DOHH2 (cell line): Measurements from ENCODE around the gene P4HB.

ENCODE experiments used
- H3F3A ChIP-seq: fragments of 200-600 bp; sonication (generic), shearing (Covaris generic); 2 replicates; pipeline ENCODE4 v1.6.0; 2016; ENCODE audit warnings: antibody characterized with exemption, mild to moderate bottlenecking; ENCODE audit not compliant: control insufficient read depth, insufficient read depth
- H3K27ac ChIP-seq: fragments of 200-600 bp; sonication (generic); 2 replicates; pipeline ENCODE4 v1.5.1; 2014; ENCODE audit warnings: low read depth, mild to moderate bottlenecking, low read length, moderate library complexity
- H3K27me3 ChIP-seq: fragments of 200-600 bp; sonication (generic); 2 replicates; pipeline ENCODE4 v1.6.1; 2014; ENCODE audit warnings: mild to moderate bottlenecking, low read length, mixed read lengths; ENCODE audit not compliant: control insufficient read depth
- H3K36me3 ChIP-seq: fragments of 200-600 bp; sonication (generic); 2 replicates; pipeline ENCODE4 v1.6.1; 2014; ENCODE audit warnings: mild to moderate bottlenecking, low read length, moderate library complexity, mixed read lengths; ENCODE audit not compliant: control insufficient read depth
- H3K4me1 ChIP-seq: fragments of 200-600 bp; sonication (generic); 2 replicates; pipeline ENCODE4 v1.6.1; 2014; ENCODE audit warnings: mild to moderate bottlenecking, low read length, mixed read lengths; ENCODE audit not compliant: control insufficient read depth
- H3K4me2 ChIP-seq: fragments of 200-600 bp; sonication (generic); 2 replicates; pipeline ENCODE4 v1.6.0; 2014; ENCODE audit warnings: mild to moderate bottlenecking, low read length, moderate library complexity
- H3K4me3 ChIP-seq: fragments of 200-600 bp; sonication (generic); 2 replicates; pipeline ENCODE4 v1.5.1; 2014; ENCODE audit warnings: mild to moderate bottlenecking, low read length, mixed read lengths
- H3K79me2 ChIP-seq: fragments of 200-600 bp; sonication (generic); 2 replicates; pipeline ENCODE4 v1.6.1; 2014; ENCODE audit warnings: mild to moderate bottlenecking, low read length, mixed read lengths; ENCODE audit not compliant: control insufficient read depth
- H3K9me2 ChIP-seq: fragments of 200-600 bp; sonication (generic); replicated peaks from 2 replicates; pipeline ENCODE4 v1.6.1; 2014; ENCODE audit warnings: mild to moderate bottlenecking, low read length, mixed read lengths; ENCODE audit not compliant: control insufficient read depth
- H3K9me3 ChIP-seq: fragments of 200-600 bp; sonication (generic); 2 replicates; pipeline ENCODE4 v1.6.1; 2014; ENCODE audit warnings: antibody characterized with exemption, low read length, mixed read lengths; ENCODE audit not compliant: control insufficient read depth, insufficient read depth
- H4K20me1 ChIP-seq: fragments of 200-600 bp; sonication (generic); 2 replicates; pipeline ENCODE4 v1.6.0; 2014; ENCODE audit warnings: low read depth, mild to moderate bottlenecking, antibody characterized with exemption, low read length, moderate library complexity; ENCODE audit not compliant: control insufficient read depth, insufficient read depth
- CTCF ChIP-seq: fragments of 200-600 bp; sonication (generic); IDR thresholded peaks from one replicate; pipeline ENCODE4 v1.5.1; 2014; ENCODE audit warnings: antibody characterized with exemption, mild to moderate bottlenecking, low read depth, low read length; ENCODE audit not compliant: poor library complexity, severe bottlenecking
- EZH2phosphoT487 ChIP-seq: fragments of 200-600 bp; sonication (generic); IDR thresholded peaks from 2 replicates; pipeline ENCODE4 v1.6.1; 2017; ENCODE audit warnings: borderline replicate concordance, mild to moderate bottlenecking, antibody characterized with exemption, low read length, moderate library complexity, mixed read lengths

Gene P4HB

GRCh38 chr17:81810476-81810875 is 49.9 kb downstream of the P4HB start:
- peaks cover 19% of the 10 kb centered on the region for H3K27me3 ChIP-seq
- H4K20me1 ChIP-seq, result no peaks in the 10 kb centered on the region
- no peak overlapping the region for H3K4me3 ChIP-seq
- no peaks in the 10 kb centered on the region for H3K36me3 ChIP-seq
- H3K9me3 ChIP-seq, result no peaks in the 10 kb centered on the region
- no peaks in the 10 kb centered on the region for H3F3A ChIP-seq
- TF ChIP-seq EZH2phosphoT487 (no peak), CTCF (no peak)
- no peaks in the 10 kb centered on the region for H3K79me2 ChIP-seq
- H3K4me2 ChIP-seq, result no peak overlapping the region
- H3K4me1 ChIP-seq, result no peaks in the 10 kb centered on the region
- no peak overlapping the region for H3K27ac ChIP-seq
- no peaks in the 10 kb centered on the region for H3K9me2 ChIP-seq

GRCh38 chr17:81809556-81809998 is 50.8 kb downstream of the P4HB start:
- Histone ChIP-seq H3K36me3 (no peaks in the 10 kb centered on the region), H3K27ac (no peak overlapping the region), H3K27me3 (peaks cover 19% of the 10 kb centered on the region), H3K9me2 (no peaks in the 10 kb centered on the region), H3F3A (no peaks in the 10 kb centered on the region), H3K4me1 (no peaks in the 10 kb centered on the region), H3K4me2 (no peak overlapping the region), H4K20me1 (no peaks in the 10 kb centered on the region), H3K79me2 (no peaks in the 10 kb centered on the region), H3K4me3 (no peak overlapping the region), H3K9me3 (no peaks in the 10 kb centered on the region)
- TF ChIP-seq CTCF (no peak), EZH2phosphoT487 (no peak)

- no peaks in the 10 kb centered on the region for H3K79me2 ChIP-seq
- no peaks in the 10 kb centered on the region for H4K20me1 ChIP-seq
- H3K27ac ChIP-seq, result no peak overlapping the region
- H3K27me3 ChIP-seq, result peaks cover 19% of the 10 kb centered on the region
- no peaks in the 10 kb centered on the region for H3F3A ChIP-seq
- no peaks in the 10 kb centered on the region for H3K9me3 ChIP-seq
- H3K4me1 ChIP-seq, result no peaks in the 10 kb centered on the region
- H3K4me2 ChIP-seq, result no peak overlapping the region
- H3K9me2 ChIP-seq, result no peaks in the 10 kb centered on the region
- TF ChIP-seq EZH2phosphoT487 (no peak), CTCF (peak; percentile 58)
- H3K36me3 ChIP-seq, result no peaks in the 10 kb centered on the region
- H3K4me3 ChIP-seq, result no peak overlapping the region
These were observed 51.4 kb downstream of the P4HB start for GRCh38 chr17:81808778-81809555.
